ENCODE results near the gene RGS17.
"Not testable (repeated sequence)": the region's sequence is repeated elsewhere in the genome, so short reads cannot be mapped to it uniquely, and the experiment has no call there.

The RGS17 gene

GRCh38 chr6:153131037-153131981 is at the start of gene RGS17:
Gene RGS17 (minus strand): TSS chr6:153131282. CDS start chr6:153044018, 87,264 bp downstream.
- no peak for DNase-seq (ENCODE audit: low spot score)

GRCh38 chr6:153172815-153173214 is 41.7 kb upstream of the RGS17 start:
- no peak for DNase-seq (ENCODE audit: low spot score)

- no peak for DNase-seq (ENCODE audit: low spot score)
Observed at GRCh38 chr6:153170511-153170910, 39.4 kb upstream of the RGS17 start.

- no peak for DNase-seq (ENCODE audit: low spot score)
Observed at GRCh38 chr6:153167907-153168306, 36.8 kb upstream of the RGS17 start.

GRCh38 chr6:153167061-153167891 is 36.2 kb upstream of the RGS17 start:
- no peak for DNase-seq (ENCODE audit: low spot score)

- DNase-seq (ENCODE audit: low spot score): no peak
Observed at GRCh38 chr6:153162646-153163045, 31.6 kb upstream of the RGS17 start.

GRCh38 chr6:153162172-153162571 is 31.1 kb upstream of the RGS17 start:
- DNase-seq (ENCODE audit: low spot score): no peak

GRCh38 chr6:153160221-153160620 is 29.1 kb upstream of the RGS17 start:
- DNase-seq (ENCODE audit: low spot score): no peak

GRCh38 chr6:153150752-153151440 is 19.8 kb upstream of the RGS17 start:
- no peak for DNase-seq (ENCODE audit: low spot score)

GRCh38 chr6:153150371-153150751 is 19.3 kb upstream of the RGS17 start:
- no peak for DNase-seq (ENCODE audit: low spot score)

GRCh38 chr6:153149891-153150290 is 18.8 kb upstream of the RGS17 start:
- DNase-seq (ENCODE audit: low spot score): no peak

GRCh38 chr6:153146413-153146812 is 15.3 kb upstream of the RGS17 start:
- DNase-seq (ENCODE audit: low spot score): no peak

- DNase-seq (ENCODE audit: low spot score): no peak
Observed at GRCh38 chr6:153145591-153145990, 14.5 kb upstream of the RGS17 start.

- no peak for DNase-seq (ENCODE audit: low spot score)
Observed at GRCh38 chr6:153143200-153143599, 12.1 kb upstream of the RGS17 start.

- no peak for DNase-seq (ENCODE audit: low spot score)
Observed at GRCh38 chr6:153140299-153140698, 9.2 kb upstream of the RGS17 start.

GRCh38 chr6:153138930-153139329 is 7.8 kb upstream of the RGS17 start:
- no peak for DNase-seq (ENCODE audit: low spot score)

GRCh38 chr6:153135681-153136080 is 4.6 kb upstream of the RGS17 start:
- DNase-seq (ENCODE audit: low spot score): no peak

GRCh38 chr6:153133667-153134066 is 2.6 kb upstream of the RGS17 start:
- not testable (repeated sequence) for DNase-seq (ENCODE audit: low spot score)

GRCh38 chr6:153130515-153131036 is 506 bp downstream of the RGS17 start:
- no peak for DNase-seq (ENCODE audit: low spot score)

GRCh38 chr6:153129873-153130514 is 1.1 kb downstream of the RGS17 start:
- no peak for DNase-seq (ENCODE audit: low spot score)

GRCh38 chr6:153126218-153126617 is 4.9 kb downstream of the RGS17 start:
- DNase-seq (ENCODE audit: low spot score): no peak

GRCh38 chr6:153125032-153125431 is 6.0 kb downstream of the RGS17 start:
- no peak for DNase-seq (ENCODE audit: low spot score)
